GM12891 (cell line): ENCODE results near the gene PPP1R13B.

Experiments
- POLR2A ChIP-seq: IDR thresholded peaks from 2 replicates; pipeline ENCODE4 v1.6.1; 2011; ENCODE audit warnings: low read depth, low read length, control low read depth
- POLR2AphosphoS5 ChIP-seq: IDR thresholded peaks from 2 replicates; pipeline ENCODE4 v1.6.1; 2011; ENCODE audit warnings: low read depth, low read length, control low read depth
- SPI1 ChIP-seq: IDR thresholded peaks from 2 replicates; pipeline ENCODE4 v1.6.1; 2011; ENCODE audit warnings: low read depth, low read length, control low read depth

DNA sequence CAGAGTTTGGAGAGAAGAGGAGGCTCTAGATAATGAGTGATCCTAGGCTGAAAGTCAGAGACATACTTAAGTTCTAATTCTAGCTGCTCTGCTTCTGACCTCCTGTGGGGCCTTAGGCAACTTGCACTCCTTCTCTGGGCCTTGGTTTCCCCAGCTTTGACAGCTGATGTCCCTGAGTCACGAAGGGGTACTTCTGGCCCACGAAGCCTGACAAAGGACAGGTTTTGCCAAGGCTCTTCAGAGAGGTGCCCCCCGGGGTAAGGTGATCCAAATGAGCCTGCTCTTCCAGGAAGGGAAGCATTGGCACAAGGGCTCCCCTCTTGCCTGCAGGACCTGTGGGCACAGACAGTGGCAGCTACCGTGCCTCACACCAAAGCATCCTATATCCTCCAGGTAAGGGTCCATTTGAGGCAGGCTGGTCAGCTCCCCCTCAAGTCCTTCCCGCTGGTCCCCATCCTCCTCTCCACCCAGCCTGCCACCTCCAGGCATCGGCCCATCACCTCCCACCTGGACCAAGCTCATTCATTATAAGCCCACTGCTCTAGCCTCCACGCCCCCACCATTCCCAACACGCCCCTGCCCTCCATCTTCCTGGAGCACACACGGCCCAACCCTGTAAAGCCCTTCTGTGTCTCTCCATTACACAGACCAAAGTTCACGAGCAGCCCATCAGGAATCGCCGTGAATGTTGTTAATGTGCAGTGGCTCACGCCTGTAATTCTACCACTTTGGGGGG is 1.9 kb upstream of the PPP1R13B start:
- TF ChIP-seq POLR2A (no peak), POLR2AphosphoS5 (no peak), SPI1 (no peak)
